ENCODE data around the gene ZNF829. TPM values are rescaled to one million over a fixed set of nuclear protein-coding genes. Genes with fewer than 3 reads are reported as not detected.

ZNF829 gene
- total RNA-seq, 1 donor from 2014 or later = 1.5 TPM

Other genes starting within 250 kb of the ZNF829 start
- gene ZNF461, start 249.5 kb downstream of the ZNF829 start, total RNA-seq = 5.4 and 12.4 TPM in 2 replicates
- 4.4 and 11.0 TPM in 2 replicates for gene ZNF567, start 228.7 kb downstream of the ZNF829 start, total RNA-seq
- 1.6 and 2.3 TPM in 2 replicates for gene ZNF850, start 143.5 kb downstream of the ZNF829 start, total RNA-seq
- 4.1 and 8.3 TPM in 2 replicates for gene ZNF790, start 77.9 kb downstream of the ZNF829 start, total RNA-seq
- 1.2 and 2.8 TPM in 2 replicates for gene ZNF345, start 65.4 kb downstream of the ZNF829 start, total RNA-seq
- 5.3 and 12.0 TPM in 2 replicates for gene ZNF568, start within 50 bp of the ZNF829 start, total RNA-seq
- gene ZNF420, start 162.1 kb upstream of the ZNF829 start, total RNA-seq = 4.3 and 7.5 TPM in 2 replicates